ENCODE measurements around the gene MICU1. TPM values are rescaled to one million over a fixed set of nuclear protein-coding genes. Genes with fewer than 3 reads are reported as not detected.

The MICU1 gene
- total and polyA plus RNA-seq, 2 donors (not counting 3 experiments of a cell fraction or from before 2014, with no cell fraction given) = 27.5 to 48.0 TPM

- dilution Hi-C loops (cut with MboI; ENCODE audit: extremely low pct_ligation_motif_present, low sequenced_read_pairs) (no loop called here), intact Hi-C loops (cut with micrococcal nuclease) (no loop called here)
- H3K27me3 ChIP-seq (ENCODE audit: control insufficient read depth in 2 of 2, insufficient read depth in 2 of 2, low read length in 2 of 2) = no peaks in the 10 kb centered on the region
- no peaks in the 10 kb centered on the region for H4K20me1 ChIP-seq (replicated peaks; ENCODE audit: control insufficient read depth, extremely low read depth, insufficient read depth, low read length)
- POLR2A ChIA-PET = no interaction called here
- H3K4me3 ChIP-seq (replicated peaks in 1 of 3; ENCODE audit: insufficient read depth in 1 of 3, low read depth in 1 of 3, low read length in 3 of 3) = no peak overlapping the region
- H3K9ac ChIP-seq (replicated peaks; ENCODE audit: extremely low read depth, insufficient read depth, low read length) = no peak overlapping the region
- FAIRE-seq (no peak), DNase-seq (ENCODE audit: low read depth, low spot score) (no peak)
- no peak overlapping the region for H3K4me2 ChIP-seq (ENCODE audit: insufficient read depth, low read length)
- no peaks in the 10 kb centered on the region for H3K9me1 ChIP-seq (replicated peaks; ENCODE audit: control insufficient read depth, extremely low read depth, insufficient read depth, low read length)
- H3K4me1 ChIP-seq (ENCODE audit: control insufficient read depth, extremely low read depth, insufficient read depth, low read length) = no peaks in the 10 kb centered on the region
- H3K9me3 ChIP-seq (replicated peaks; ENCODE audit: control insufficient read depth, insufficient read depth, low read length) = no peaks in the 10 kb centered on the region
- BruUV-seq (replicated peaks) = no TSS peak
- TF ChIP-seq GATA2 (IDR thresholded peaks at IDR 0.05; ENCODE audit: insufficient read depth, insufficient read length, low read depth, low read length) (no peak), JUN (IDR thresholded peaks at IDR 0.05; ENCODE audit: borderline replicate concordance, insufficient read depth, insufficient read length, low read depth) (no peak), CTCF (IDR thresholded peaks at IDR 0.05; ENCODE audit: extremely low read depth in 1 of 2, insufficient read depth in 1 of 2, low read depth in 1 of 2, low read length in 2 of 2) (no peak), EZH2 (IDR thresholded peaks at IDR 0.05; ENCODE audit: borderline replicate concordance, low read depth, low read length, severe bottlenecking) (no peak), POLR2AphosphoS5 (IDR thresholded peaks at IDR 0.05; ENCODE audit: insufficient read depth, low read depth, low read length) (no peak), POLR2A (IDR thresholded peaks at IDR 0.05; ENCODE audit: low read depth, low read length) (no peak), MYC (IDR thresholded peaks at IDR 0.05; ENCODE audit: low read depth, low read length) (no peak), FOS (IDR thresholded peaks at IDR 0.05; ENCODE audit: borderline replicate concordance, insufficient read depth, low read length) (no peak)
- TF ChIP-seq, protein P1, sequence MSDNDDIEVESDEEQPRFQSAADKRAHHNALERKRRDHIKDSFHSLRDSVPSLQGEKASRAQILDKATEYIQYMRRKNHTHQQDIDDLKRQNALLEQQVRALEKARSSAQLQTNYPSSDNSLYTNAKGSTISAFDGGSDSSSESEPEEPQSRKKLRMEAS (IDR thresholded peaks at IDR 0.05; ENCODE audit: insufficient read depth, insufficient read length) = no peak
- H3K79me2 ChIP-seq (ENCODE audit: control insufficient read depth, insufficient read depth, low read length) = no peaks in the 10 kb centered on the region
- H2AFZ ChIP-seq (ENCODE audit: low read depth, low read length) = no peak overlapping the region
- H3K27ac ChIP-seq (ENCODE audit: insufficient read depth, low read depth, low read length) = no peak overlapping the region
- H3K36me3 ChIP-seq (ENCODE audit: control insufficient read depth in 2 of 2, extremely low read depth in 1 of 2, insufficient read depth in 2 of 2, low read length in 2 of 2) = peaks cover 0 to 2% of the 10 kb centered on the region in 2 experiments
- CTCF ChIA-PET = no interaction called here
These were observed 206.6 kb downstream of the MICU1 start for GRCh38 chr10:72419241-72419640.

Measured in endothelial cell of umbilical vein (primary cell).